NCI-H748 (cell line): Measurements from ENCODE around the gene GUCY1A1.
A peak's percentile ranks its signal among the peaks of the same experiment; 100 is the strongest.

ENCODE experiments used
- DNase-seq: peaks from one replicate; lab custom pipeline; 2025; ENCODE audit not compliant: unreplicated experiment; lab: John Stamatoyannopoulos, UW

GUCY1A1 gene

GRCh38 chr4:155734065-155734464 is 67.4 kb downstream of the GUCY1A1 start:
- DNase-seq: no peak

GRCh38 chr4:155734951-155735350 is 68.3 kb downstream of the GUCY1A1 start:
- no peak for DNase-seq

- no peak for DNase-seq
These were observed 68.8 kb downstream of the GUCY1A1 start for GRCh38 chr4:155735496-155735895.

- no peak for DNase-seq
These were observed 71.9 kb downstream of the GUCY1A1 start for GRCh38 chr4:155738548-155738947.

- no peak for DNase-seq
These were observed 74.9 kb downstream of the GUCY1A1 start for GRCh38 chr4:155741546-155741945.

GRCh38 chr4:155742310-155743015 is 75.8 kb downstream of the GUCY1A1 start:
- DNase-seq: no peak

GRCh38 chr4:155745984-155746383 is 79.3 kb downstream of the GUCY1A1 start:
- no peak for DNase-seq

GRCh38 chr4:155748039-155748438 is 81.4 kb downstream of the GUCY1A1 start:
- no peak for DNase-seq

- no peak for DNase-seq
These were observed 82.4 kb downstream of the GUCY1A1 start for GRCh38 chr4:155749041-155749440.

GRCh38 chr4:155751569-155751968 is 84.9 kb downstream of the GUCY1A1 start:
- DNase-seq: no peak

- DNase-seq: peak; percentile 18
These were observed 91.2 kb downstream of the GUCY1A1 start for GRCh38 chr4:155757745-155758265.

GRCh38 chr4:155758481-155759371 is 92.1 kb downstream of the GUCY1A1 start, which contains the start of gene GUCY1B1:
GUCY1B1 (plus strand) TSS chr4:155759021; CDS start chr4:155759141, 120 bp downstream.
- DNase-seq: peak; percentile 95

- DNase-seq: peak; percentile 77
These were observed 93.0 kb downstream of the GUCY1A1 start for GRCh38 chr4:155759372-155760252.

- no peak for DNase-seq
These were observed 94.4 kb downstream of the GUCY1A1 start for GRCh38 chr4:155761047-155761446.

- peak; percentile 53 for DNase-seq
These were observed 95.3 kb downstream of the GUCY1A1 start for GRCh38 chr4:155761916-155762315.

- DNase-seq: no peak
These were observed 95.7 kb downstream of the GUCY1A1 start for GRCh38 chr4:155762334-155762733.

GRCh38 chr4:155763551-155763950 is 96.9 kb downstream of the GUCY1A1 start:
- DNase-seq: no peak

- DNase-seq: no peak
These were observed 98.5 kb downstream of the GUCY1A1 start for GRCh38 chr4:155765149-155765548.

GRCh38 chr4:155766622-155767021 is 100.0 kb downstream of the GUCY1A1 start:
- DNase-seq: no peak

GRCh38 chr4:155768370-155768769 is 101.7 kb downstream of the GUCY1A1 start:
- DNase-seq: no peak

- no peak for DNase-seq
These were observed 102.4 kb downstream of the GUCY1A1 start for GRCh38 chr4:155769090-155769489.
